Liver (tissue), 3 donors: ENCODE measurements around the gene BCR.

Source experiments
- ATF3 ChIP-seq: IDR thresholded peaks from 2 replicates; pipeline ENCODE4 v1.6.1; 2016; ENCODE audit warnings: antibody characterized with exemption
- EGR1 ChIP-seq, 2 donors: IDR thresholded peaks; 2 replicates each; pipeline ENCODE4 v1.6.1; 2016 to 2018; ENCODE audit warnings: antibody characterized with exemption in 2 of 2, low read depth in 2 of 2
- HNF4A ChIP-seq, 2 donors: conservative IDR thresholded peaks; 2 replicates each; pipeline ENCODE4 v1.6.1; 2016; ENCODE audit warnings: antibody characterized with exemption in 2 of 2, mild to moderate bottlenecking in 2 of 2
- JUND ChIP-seq, 2 donors: IDR thresholded peaks; 2 replicates each; pipeline ENCODE4 v1.6.1; 2016; ENCODE audit warnings: antibody characterized with exemption in 2 of 2
- REST ChIP-seq: IDR thresholded peaks from 2 replicates; pipeline ENCODE4 v1.6.1; 2016; ENCODE audit warnings: antibody characterized with exemption, mild to moderate bottlenecking
- SP1 ChIP-seq: IDR thresholded peaks from 2 replicates; pipeline ENCODE4 v1.6.1; 2018; ENCODE audit warnings: antibody characterized with exemption, mild to moderate bottlenecking
- TAF1 ChIP-seq: conservative IDR thresholded peaks from 2 replicates; pipeline ENCODE4 v1.6.1; 2016; ENCODE audit warnings: antibody characterized with exemption, mild to moderate bottlenecking
- TF ChIP-seq, protein P1 (sequence below): fragments of 150-350 bp; IDR thresholded peaks from 2 replicates; pipeline ENCODE4 v1.5.1; 2017; ENCODE audit warnings: improper control_type of control experiment, low read depth, low read length; ENCODE audit not compliant: missing input control
- donor health status: healthy.
- donor health status: healthy.

DNA sequence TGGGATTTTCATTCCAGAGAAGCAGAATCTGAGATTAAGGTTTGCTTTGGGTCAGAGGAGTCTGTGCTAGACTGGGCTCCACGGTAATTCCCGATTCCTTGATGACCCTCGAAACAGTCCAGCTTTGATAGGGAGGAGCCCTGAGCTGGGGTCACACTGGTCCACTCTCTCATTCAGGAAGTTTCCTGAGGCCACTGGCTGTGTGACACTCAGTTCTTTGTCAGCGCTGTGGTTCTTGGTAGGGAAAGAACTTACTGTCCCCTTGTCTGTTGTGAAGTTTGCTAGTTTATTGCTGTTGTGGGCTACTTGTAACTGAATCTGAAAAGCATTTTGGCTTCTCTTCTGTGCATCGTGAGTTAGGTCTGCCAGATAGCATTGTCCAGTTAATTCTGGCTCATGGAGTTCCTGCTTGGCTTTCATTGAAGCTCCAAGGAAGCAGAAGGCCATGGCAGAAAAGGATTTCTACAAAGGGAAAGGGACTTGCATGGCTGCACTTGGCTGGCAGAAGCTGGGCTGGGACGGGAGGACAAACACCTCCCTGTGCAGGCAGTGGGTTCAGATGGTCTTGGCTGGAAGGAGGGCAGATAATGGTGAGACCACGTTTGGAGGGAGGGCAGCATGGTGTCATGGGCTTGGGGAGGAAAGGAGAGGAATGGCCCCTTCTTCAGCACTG is 23.3 kb downstream of the BCR start:
- TF ChIP-seq, protein P1, sequence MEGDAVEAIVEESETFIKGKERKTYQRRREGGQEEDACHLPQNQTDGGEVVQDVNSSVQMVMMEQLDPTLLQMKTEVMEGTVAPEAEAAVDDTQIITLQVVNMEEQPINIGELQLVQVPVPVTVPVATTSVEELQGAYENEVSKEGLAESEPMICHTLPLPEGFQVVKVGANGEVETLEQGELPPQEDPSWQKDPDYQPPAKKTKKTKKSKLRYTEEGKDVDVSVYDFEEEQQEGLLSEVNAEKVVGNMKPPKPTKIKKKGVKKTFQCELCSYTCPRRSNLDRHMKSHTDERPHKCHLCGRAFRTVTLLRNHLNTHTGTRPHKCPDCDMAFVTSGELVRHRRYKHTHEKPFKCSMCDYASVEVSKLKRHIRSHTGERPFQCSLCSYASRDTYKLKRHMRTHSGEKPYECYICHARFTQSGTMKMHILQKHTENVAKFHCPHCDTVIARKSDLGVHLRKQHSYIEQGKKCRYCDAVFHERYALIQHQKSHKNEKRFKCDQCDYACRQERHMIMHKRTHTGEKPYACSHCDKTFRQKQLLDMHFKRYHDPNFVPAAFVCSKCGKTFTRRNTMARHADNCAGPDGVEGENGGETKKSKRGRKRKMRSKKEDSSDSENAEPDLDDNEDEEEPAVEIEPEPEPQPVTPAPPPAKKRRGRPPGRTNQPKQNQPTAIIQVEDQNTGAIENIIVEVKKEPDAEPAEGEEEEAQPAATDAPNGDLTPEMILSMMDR = no peak
- no peak for TF ChIP-seq SP1
- no peak for TF ChIP-seq EGR1 (IDR thresholded peaks at IDR 0.05; ENCODE audit: low read depth in 2 of 2)
- TF ChIP-seq HNF4A (conservative IDR thresholded peaks at IDR 0.05) = no peak
- no peak for TF ChIP-seq ATF3
- TF ChIP-seq TAF1 = no peak
- no peak for TF ChIP-seq REST
- no peak for TF ChIP-seq JUND (IDR thresholded peaks at IDR 0.05)
